CD1c-positive myeloid dendritic cell (primary cell): ENCODE measurements around the gene CLIC3.

Experiments
- DNase-seq: peaks from one replicate; pipeline ENCODE4 v3.0.0-alpha.2; 2016; ENCODE audit errors: extremely low spot score

The CLIC3 gene

DNA sequence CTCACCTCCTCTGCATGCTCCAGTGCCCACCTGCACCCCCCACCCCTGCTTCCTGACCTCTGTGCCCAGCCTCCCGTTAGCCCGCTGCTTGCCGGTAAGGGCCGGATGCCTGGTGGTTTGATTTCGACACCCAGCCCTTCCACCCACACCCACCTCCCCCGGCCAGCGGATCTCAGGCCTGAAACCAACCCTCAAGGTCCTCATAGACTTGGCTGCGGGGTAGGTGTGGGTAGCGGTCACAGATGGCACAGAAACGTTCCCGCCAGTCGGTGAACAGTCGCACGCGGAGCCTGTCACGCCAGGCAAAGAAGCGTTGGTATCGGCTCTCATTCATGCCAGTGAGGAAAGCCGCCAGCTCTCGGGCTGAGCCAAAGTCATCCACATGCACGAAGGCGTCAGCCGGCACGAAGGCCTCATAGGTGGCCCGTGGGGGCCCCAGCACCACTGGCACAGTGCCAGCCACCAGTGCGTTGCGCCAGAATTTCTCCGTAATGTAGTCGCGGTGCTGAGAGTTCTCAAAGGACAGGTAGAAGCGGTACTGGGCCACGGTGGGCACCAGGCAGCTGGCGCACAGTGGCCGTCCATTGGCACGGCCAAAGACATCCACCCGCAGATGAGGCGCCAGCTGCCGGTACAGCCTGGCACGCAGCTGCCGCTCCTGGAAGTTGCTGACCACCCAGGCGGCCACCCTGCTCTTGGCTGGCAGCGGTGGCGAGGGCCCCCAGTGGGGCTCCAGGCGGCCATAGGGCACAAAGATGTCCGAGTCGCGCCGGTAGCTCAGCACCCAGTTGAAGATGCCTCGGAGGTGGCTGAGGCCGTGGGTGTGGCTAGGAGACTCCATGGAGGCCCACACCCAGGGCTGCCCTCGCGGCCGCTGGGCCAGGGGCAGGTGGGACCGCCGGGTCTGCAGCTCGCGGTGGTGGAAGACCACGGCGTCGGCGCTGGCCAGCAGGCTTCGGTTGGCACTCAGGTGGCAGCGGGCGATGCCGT, 34.5 kb upstream of the CLIC3 start:
- peak; percentile 88 for DNase-seq

DNA sequence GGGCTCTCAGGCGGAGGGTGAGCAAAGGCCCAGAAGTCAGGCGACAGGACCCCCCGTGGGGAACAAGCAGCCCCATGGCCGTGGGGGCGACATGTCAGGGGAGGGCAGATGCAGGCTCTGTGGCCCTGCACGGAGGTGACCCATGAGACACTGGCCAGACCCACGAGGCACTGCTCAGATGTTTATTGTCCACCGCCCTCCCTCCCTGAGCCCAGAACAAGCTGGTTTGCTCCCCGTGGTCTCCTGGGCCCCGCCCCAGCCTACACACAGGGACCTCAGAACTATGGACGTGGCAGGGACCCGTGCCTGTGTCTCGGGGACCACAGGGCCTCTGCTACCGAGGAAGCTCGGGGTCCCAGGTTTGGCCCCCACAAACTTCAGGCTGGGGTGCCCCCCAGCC, 33.6 kb upstream of the CLIC3 start:
- peak; percentile 48 for DNase-seq

DNA sequence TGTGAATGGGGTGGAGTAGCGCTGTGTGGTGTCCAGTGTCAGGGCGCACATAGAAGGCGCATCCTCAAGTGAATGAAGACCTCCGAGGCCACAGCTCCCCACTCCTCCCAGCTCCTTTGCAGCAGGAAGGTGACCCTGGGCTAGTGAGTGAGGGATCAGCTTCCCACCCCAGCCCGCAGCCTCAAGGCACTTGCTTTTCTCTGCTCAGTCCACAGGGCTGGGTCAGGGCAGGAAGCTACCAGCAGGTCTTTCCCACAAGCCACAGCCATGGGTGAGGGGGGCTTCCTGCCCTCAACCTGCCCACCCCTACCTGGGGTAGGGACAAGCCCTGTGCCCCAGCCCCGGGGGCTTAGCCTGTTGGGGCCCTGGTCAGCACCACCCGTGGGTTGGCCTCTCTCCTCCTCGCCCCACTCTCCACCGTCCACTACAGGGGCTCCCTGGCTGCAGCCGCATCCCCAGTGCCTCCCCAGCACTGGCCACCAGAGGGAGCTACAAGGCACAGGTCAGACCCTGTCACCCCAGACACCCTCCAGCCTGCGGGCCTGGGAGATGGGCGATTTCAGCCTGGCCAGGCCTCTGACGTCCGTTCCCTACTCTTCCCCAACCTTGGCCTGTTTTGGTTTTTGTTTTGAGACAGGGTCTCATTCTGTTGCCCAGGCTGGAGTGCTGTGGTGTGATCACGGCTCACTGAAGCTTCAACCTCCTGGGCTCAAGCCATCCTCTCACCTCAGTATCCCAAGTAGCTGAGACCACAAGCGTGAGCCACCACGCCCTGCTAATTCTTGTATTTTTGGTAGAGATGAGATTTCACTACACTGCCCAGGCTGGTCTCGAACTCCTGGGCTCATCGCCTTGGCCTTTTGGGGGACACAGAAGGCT, 32.9 kb upstream of the CLIC3 start:
- DNase-seq: peak; percentile 88

DNA sequence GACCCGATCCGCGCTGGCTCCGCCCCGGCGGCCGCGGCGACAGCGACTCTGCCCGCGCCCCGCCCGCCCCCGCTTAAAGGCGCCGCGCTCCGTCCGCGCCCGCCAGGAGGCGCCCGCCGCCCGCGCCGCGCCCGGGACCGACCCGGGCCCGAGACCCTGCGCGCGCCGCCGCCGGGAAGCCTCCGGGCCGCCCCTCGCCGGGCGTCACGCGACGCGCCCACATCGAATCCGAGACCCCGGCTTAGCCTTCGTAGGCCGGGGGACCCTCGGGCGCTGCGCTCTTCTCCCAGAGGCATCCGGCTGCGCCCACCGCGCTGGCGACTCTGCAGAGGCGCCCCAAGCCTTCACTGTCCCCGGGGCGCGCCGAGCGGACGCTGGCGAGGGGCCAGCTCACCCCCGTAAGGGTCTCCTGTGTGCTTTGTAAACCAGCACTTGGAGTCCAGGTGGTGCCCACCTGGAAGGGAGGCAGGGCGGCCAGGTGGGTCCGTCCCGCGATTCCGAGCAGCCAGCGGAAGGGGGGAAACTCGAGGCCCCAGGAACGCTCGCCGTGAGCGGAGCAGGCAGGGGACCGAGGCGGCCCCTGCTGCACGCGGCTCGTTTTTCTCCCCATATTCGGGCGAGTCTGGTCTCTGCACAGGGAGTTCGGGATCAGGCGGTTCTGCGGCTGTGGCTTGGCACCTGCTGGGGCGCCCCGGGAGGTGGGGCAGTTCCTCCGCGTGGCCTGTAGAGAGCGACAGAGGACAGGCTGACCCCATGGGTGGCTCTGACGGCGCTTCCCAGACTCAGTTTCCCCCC, 32.1 kb upstream of the CLIC3 start:
- peak; percentile 85 for DNase-seq

DNA sequence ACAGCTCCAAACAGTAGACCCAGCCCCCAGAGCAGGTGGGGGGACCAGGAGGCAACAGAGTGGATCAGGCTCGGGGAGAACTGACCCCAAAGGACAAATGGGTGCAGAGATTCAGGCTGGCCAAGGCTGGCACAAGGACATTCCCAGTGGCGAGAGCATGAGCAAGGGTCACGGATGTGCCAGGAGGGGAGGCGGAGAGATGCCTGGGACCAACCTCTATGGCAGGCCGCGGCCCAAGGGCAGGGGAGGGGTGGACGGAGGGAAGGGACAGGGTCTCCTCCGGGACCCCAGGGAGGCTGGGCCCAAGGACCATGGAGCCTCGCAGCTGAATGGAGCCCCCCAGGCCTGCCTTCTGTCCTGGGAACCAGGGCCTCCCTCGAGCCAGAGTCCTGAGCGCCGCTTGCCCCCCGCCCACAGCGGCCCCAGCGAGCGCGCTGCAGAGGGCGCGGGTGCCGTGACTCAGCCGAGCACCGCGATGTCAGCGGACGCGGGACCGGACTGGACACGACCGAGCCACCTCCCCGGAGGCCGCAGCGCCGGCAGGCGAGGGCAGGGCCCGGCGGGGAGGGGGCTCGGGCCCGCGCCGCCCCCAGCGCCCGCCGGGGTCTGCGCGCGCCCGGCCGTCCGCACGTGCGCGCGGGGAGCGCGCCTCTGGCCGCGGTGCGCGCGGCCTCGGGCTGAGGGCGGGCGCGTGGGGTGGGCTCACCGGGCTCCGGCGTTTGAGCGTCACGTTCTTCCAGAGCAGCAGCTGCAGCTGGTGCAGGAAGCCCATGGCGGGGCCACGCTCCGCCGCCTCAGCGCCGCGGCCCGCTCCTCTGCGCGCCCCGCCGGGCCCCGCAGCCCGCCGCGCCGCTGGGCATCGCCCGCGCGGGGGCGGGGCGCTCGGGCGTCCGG, 31.2 kb upstream of the CLIC3 start, which contains the start of gene ABCA2:
ABCA2 (minus strand) TSS at position 869 of the 894 bp plus-strand sequence; CDS start at position 772, 97 bp downstream.
- DNase-seq: peak; percentile 39

DNA sequence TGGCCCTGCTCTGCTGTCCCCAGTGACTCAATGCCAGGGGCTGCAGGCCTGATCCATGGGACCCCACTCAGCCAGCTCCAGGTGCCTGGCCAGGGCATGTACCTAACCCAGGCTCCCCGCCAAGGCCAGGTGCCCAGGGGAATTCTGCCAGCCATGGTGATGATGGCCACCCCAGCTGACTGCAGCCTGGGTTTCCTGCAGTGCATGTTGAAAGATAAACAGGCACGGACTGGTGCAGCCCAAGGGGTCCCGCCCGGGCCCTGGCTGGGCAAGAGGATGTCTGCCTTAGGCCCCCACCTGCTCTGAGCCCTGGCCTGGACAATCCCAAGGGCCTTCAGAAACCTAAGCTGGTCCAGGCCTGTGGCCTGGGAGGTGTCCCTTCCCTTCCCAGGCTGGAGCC, 30.5 kb upstream of the CLIC3 start:
- DNase-seq: no peak

DNA sequence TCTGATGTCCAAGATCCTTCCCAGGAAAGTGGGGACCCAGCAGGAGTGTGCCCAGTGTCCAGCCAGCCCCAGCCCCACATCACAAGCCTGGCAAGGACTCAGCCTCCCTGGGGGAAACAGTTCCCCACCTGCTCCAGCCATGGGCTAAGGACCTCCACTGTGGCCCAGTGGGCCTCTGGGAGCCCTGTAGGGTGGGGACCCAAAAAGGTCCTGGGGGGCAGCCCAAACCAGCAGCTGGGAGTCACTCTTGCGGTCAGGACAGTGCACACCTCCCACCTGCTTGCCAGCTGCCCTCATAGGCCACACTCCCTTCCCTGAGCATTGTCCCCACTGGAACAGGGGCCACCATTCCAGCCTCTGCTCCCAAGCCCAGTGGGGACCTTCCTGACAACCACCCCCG, 30.0 kb upstream of the CLIC3 start:
- no peak for DNase-seq

DNA sequence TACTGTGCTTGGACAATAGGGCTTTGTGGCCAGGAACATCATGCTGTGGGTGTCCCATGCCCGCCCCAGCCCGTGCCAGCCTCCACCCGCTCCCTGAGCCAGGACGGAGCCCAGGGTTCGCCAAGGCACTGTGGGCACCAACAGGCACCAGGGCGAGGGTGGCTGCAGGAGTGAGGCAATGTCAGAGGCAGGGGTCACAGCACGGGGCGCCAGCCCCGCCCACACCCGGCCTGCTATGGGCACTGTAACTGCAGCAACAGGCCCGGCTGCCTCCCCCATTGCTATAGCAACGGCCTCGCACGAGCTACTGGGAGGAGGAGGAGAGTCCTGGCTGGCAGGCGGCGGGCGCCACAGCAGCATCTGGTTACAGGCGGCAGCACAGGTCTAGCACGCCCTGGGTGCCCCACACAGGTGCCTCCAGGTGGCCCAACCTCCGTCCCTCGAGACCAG, 29.2 kb upstream of the CLIC3 start:
- DNase-seq: peak; percentile 24

DNA sequence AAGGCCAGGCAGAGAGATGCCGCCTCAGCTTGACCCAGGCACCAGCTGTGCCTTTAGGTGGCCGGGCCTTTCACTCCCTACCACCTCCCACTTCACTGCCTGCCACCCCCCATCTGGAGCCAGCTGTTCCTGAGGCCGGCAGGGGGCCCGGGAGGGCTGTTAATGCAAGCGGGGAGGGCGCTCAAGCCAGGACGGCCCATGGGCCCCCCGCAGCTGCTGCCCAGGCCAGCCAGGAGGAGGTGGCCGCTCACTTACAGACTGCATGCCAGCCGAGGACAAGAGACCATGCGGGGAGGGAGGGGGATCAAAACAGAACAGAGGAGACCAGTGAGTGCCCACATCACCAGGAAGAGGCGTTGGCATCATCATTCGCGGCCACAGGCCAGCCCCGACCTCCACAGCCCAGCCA, 27.2 kb upstream of the CLIC3 start:
- DNase-seq: no peak

DNA sequence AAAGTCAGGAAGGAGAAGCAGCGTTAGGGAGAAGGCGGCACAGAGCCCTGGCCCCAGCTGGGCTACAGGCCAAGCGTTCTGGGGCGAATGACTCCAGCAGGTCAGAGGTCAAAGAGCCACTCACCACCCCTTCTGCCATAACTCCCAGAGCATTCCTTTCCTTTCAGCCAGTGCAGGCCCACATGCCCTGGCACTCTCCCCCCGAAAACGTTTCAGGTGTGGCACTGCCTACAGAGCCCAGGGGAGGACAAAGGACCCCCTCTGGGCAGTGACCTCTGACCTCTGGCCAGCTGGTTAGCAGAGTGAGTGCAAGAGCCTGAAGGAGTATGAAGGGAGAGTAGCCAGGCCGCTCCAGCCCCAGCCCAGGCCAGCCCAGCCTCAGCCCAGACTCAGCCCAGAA, 26.8 kb upstream of the CLIC3 start:
- no peak for DNase-seq

DNA sequence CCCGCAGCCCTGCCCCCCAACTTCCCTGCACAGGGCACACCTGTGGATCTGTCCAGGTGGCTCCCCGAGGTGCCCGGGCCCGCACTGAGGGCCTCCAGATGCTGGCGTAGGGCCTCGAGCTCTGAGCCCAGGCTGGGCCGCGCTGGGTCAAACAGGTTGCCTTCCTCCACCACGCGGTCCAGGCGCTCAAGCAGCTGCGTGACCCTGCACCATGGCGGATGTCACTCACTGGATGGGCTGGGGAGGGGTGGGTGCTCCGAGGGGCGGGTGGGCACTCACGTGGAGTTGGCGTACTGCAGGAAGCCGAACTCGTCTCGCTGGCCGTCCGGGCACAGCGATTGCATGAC, 26.3 kb upstream of the CLIC3 start:
- no peak for DNase-seq

DNA sequence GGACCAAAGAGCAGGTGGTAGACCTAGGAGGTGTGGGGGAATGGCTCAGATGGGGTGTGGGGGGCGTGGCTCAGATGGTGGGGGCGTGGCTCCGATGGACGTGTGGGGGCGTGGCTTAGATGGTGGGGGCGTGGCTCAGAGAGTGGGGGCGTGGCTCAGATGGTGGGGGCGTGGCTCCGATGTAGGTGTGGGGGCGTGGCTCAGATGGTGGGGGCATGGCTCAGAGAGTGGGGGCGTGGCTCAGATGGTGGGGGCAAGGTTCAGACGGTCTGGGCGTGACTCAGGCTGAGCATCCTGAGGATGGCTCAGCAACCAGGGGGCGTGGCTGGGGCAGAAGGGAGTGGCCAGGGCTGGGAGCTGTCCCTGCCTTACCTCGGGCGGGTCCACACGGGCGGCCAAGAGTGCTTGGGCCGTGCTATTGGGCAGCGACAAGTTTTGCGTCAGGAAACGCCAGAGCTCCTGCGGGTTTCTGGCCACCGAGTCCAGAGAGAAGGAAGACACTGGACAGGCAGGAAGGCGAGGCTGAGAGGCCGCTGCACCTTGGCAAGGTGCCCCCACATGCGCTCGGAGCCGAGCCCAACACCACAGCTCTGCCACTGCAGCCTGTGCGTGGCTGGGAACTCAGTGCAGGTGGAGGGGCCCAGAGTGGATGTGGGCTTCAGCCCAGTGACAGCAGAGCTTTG, 25.8 kb upstream of the CLIC3 start:
- DNase-seq: peak; percentile 78

DNA sequence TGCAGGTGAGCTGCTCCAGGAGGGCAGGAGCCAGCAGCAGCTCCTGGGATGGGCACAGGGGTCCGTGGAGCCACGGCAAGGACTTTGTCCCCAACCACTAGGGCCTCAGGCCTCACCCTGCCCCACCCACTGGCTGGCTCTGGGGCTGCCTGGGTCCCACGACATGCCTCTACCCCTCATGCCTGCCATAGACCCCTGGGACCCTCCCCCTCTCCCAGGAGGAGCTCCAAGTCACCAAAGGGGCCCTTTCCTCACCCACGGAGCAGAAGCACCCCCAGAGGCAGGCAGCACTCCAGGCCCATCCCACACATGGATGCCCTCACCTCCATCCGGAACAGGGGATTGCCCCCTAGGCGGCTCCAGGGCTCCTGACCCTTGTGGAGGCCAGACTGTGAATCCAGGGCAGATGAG, 25.2 kb upstream of the CLIC3 start:
- DNase-seq: no peak

DNA sequence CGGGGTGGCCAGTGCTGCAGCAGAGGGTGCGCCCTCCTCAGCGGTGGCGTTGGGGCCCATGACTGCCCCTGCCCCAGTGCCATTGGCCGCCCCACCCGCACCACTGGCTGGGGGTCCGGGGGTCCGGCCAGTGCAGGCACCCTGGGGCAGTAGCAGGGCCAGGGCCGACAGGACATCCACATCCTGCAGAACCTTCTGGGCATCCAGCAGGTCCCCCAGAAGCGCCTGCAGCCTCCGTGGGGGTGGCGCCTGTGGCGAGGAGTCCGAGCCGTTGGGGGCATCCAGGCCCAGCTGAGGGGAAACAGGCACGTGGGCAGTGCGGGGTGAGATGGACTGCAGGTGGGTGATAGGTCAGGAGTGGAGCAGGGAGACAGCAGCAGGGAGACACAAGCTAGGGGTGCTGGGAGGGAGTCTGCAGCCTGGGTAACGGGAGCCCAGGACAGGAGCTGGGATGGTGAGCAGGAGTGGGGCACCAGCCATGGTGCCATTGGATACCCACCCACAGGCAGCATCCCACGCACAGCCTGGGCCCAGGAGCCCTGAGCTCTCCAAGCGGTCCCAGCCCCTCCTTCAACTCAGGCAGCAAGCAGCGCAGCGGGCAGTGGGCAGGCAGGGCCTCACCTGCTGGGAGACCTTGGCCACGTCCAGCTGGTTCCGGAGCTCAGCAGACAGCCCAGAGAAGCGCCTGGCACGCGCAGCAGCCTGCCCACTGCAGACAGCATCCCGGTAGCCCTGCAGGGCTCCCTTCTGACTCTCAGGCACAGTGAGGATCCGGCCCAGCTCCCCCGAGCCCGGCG, 24.6 kb upstream of the CLIC3 start:
- no peak for DNase-seq

DNA sequence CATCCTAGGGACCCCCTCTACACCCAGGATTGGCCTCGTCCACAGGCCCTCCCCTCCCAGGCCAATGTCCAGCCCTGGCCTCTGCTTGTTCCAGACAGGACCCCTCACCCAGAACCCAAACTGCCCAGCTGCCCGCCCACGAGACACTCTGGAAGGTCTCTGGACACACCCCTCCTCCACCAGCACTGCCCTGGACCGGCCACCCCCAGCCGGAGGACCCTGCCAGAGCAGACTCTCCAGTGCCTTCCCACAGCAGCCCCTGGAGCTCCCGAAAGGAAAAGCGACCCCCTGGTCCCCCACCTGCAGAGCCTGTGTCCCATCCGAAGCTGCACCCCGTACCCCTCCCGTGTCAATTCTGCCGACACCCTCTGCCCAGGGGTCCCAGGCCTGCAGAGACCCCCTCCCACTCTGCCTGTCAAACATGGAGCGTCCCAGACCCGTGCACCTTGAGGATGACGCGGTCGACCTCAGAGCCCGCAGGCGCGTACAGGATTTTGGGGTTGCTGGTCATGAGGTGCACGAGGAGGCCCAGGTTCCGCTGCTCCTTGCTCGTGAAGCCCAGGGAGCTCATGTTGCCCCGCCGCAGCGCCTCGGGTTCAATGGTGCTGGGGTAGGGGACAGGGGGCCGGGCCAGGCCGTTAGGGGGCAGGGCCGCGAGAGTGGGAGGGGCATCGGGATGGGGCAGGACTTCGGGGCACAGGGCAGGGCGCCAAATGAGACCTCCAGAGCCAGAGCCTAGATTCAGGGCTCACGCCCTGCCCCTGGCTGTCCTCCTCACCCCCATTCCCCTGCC, 23.7 kb upstream of the CLIC3 start:
- no peak for DNase-seq

DNA sequence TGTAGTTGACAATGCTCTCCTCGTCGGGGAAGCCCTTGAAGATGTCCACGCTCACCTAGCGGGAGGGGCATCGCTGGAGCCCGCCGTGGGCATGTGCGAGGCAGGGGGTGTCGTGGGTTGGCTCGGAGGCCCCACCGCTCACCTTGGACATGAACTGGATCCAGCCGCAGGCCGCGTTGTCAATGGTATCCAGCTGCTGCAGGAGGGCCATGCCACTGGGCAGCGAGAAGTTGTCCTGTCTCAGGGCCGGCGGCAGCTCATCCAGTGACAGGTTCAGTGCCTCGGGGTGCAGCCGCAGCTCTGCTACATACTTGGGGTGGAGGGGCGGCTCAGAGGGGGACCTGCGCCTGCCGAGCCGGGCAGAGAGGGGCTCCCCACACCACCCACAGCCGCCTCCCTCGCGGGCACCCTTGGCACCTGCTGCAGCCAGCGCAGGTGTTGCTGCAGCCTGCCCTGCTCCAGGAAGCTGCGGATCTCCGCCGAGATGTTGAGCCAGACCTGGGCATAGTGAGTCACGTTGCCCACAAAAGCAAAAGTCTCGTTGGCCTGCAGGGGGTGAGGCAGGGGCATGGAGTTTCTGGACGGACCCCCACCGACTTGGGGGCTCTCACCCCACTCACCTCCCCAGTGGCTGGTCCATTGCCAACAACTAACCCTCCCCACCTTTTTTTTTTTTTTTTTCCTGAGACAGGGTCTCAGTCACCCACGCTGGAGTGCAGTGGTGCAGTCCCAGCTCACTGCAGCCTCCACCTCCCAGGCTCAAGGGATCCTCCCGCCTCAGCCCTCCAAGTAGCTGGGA, 22.6 kb upstream of the CLIC3 start:
- no peak for DNase-seq

DNA sequence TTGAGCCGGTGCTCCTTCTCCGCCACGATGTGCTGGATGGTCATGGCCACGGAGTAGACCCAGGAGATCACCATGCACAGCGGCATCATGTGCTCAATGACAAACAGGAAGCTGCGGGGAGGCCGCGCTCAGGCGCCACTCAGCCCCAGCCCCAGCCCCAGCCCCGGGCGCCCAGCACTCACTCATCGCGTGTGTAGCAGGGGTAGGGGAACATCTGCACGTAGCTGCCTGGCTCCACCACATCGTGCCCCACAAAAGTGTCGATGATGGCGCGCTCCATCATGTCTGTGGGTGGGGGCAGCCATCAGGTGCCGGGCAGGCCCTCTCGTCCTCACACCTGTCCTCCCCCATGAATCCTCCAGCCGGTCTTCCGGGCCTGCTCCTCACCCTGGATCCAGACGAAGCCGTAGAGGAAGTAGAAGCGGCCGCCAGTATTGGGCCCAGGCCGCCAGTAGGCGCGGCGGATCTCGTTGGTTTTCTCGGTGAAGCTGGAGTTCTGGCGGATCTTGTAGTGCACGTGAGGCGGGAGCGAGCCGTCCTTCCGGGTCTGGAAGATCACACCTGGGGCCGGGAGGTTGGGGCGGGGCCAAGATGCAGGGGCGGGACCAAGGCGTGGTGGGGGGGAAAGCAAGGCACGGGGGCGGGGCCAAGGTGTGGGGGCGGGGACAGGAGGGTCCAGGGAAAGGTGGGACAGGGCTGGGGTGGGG, 21.6 kb upstream of the CLIC3 start:
- DNase-seq: no peak
